MM.1S (cell line): ENCODE data around the gene STARD4.

ENCODE experiments used
- EZH2phosphoT487 ChIP-seq: fragments of 300-600 bp; sonication (generic); IDR thresholded peaks from 2 replicates; pipeline ENCODE4 v1.6.1; 2018; ENCODE audit warnings: antibody characterized with exemption, low read length
- TF ChIP-seq, protein P1 (sequence below): fragments of 300-600 bp; sonication (generic); IDR thresholded peaks from 2 replicates; pipeline ENCODE4 v1.5.1; 2016; ENCODE audit warnings: antibody characterized with exemption, low read length, mixed read lengths

DNA sequence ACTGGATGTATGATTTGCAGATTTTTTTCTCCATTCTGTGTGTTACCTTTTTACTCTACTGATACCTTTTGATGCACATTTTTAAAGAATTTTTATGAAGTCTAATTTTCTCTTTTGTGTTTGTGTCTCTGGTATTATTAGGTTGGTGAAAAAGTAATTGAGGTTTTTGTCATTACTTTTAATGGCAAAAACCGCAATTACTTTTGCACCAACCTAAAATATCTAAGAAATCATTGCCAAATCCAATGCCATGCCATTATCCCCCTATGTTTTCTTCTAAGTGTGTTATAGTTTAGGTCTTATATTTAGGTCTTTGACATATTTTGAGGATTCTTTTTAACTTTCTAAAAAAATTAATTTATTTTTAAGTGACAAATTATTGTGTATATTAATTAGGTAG, 43.4 kb upstream of the STARD4 start:
- TF ChIP-seq, protein P1, sequence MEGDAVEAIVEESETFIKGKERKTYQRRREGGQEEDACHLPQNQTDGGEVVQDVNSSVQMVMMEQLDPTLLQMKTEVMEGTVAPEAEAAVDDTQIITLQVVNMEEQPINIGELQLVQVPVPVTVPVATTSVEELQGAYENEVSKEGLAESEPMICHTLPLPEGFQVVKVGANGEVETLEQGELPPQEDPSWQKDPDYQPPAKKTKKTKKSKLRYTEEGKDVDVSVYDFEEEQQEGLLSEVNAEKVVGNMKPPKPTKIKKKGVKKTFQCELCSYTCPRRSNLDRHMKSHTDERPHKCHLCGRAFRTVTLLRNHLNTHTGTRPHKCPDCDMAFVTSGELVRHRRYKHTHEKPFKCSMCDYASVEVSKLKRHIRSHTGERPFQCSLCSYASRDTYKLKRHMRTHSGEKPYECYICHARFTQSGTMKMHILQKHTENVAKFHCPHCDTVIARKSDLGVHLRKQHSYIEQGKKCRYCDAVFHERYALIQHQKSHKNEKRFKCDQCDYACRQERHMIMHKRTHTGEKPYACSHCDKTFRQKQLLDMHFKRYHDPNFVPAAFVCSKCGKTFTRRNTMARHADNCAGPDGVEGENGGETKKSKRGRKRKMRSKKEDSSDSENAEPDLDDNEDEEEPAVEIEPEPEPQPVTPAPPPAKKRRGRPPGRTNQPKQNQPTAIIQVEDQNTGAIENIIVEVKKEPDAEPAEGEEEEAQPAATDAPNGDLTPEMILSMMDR: no peak
- no peak for TF ChIP-seq EZH2phosphoT487
